Inferior parietal cortex (tissue), 1 donor: Measurements from ENCODE around the gene LENG9.
"Not testable (repeated sequence)": the region's sequence is repeated elsewhere in the genome, so short reads cannot be mapped to it uniquely, and the experiment has no call there.

ENCODE experiments used
- DNase-seq: peaks from one replicate; pipeline ENCODE4 v3.0.0-alpha.2; 2016; ENCODE audit errors: extremely low spot score

LENG9 gene

DNA sequence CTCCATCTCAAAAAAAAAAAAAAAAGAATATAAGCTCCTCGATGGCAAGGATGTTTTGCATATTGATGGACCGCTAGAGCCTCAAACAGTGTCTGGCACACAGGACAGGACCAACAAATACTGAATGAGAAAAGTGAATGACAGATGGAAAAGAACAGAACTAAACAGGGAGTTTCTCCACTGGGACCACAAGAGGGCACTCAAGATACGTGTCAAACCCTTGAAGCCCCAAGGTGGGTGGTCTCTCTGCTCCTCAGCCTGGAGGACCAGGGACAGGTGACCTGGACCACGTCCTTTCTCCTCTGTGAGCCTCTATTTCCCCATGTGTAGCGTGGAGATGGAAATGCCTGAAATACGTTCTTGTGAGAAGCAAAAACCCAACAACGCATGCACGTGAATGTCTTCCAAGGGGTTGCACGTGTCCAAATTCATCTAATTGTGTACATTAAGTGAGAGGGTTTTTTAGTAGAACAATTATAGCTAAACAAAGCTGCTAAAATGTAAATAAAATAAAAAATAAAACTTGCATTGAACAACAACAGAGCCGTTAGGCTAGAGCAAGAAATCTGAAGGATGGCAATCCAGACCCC is 15.2 kb upstream of the LENG9 start:
- peak; percentile 32 for DNase-seq

DNA sequence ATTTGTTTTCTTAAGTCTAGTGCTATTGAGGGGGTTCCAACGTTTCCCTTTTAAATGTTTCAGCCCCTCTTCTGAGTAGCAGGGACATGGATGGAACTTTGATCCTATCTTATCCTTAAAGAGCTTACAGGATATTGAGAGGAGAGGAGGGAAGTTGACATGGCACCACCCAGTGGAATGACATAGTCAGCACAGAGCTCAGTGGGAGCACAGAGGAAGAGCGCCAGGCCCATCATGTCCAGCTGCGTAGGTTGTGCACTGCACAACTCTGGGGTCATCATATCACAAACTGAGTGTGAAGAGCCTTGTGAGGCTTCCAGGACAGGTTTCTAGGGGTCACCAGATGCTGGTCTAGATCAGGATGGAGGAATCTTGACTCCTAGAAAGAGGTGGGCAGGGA is 14.1 kb upstream of the LENG9 start:
- no peak for DNase-seq

GRCh38 chr19:54475706-54476105 is 12.1 kb upstream of the LENG9 start:
- no peak for DNase-seq

DNA sequence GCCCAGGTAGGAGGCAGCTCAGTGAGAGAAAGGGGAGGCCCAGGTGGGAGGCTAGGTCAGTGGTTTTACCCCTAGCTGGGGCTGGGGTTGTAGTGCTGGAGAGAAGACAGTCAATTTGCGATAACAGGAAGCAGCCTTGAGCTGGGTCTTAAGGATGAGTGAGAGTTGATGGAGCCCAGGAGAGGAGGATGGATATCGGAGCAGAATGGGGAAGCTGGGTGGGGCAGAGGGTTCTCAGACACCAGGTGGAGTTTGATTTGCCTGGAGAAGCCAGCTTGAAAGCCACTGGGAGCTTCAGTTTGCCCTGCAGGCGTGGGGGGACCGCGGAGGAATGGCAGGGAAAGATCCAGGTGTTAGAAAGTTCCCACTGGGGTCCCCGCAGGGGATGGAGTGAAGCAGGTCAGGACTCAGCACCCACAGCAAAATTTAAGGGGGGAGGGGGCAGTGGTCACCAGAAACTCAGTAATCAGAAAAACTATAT is 10.4 kb upstream of the LENG9 start:
- DNase-seq = no peak

DNA sequence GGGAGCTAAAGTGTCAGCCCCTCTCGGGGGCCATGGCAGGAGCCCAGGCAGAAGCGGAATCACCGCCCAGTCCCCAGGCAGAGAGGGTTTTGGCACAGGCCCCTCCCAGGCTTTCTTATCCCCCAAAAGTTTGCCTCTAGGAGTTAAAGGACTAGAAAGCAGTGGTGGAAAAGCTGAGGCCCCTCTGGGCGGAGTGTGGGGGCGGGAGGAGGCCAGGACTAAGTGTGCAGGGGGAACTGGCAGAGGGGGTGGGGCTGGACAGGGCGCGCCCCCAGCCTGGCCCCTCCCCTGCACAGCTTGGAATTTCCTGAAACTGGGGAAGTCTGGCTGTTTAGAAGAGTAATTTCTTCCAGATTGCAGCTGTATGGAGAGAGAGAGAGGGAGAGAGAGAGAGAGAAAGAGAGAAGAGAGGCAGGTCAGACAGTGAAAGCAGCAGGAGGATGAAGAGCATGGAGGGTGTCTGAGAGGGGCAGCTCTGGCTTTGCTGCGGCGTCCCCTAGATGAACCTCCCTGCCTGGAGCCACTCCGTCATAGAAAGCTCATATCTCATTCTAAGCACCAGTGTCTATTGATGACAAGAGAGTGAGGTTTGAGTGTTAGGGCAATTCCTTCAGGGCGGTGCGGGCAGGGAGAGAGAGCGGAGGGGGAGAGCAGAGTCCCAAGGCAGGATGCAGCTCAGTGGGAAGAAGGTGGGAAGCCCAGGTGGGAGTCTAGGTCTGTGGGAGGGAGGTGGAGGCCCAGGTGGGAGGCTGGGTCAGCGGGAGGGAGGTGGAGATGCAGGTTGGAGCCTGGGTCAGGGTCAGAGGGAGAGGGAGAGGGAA is 9.7 kb upstream of the LENG9 start, which contains the start of gene CDC42EP5:
Gene CDC42EP5, minus strand, starts transcription at position 226 of the 821 bp plus-strand sequence. CDS start 7,749 bp downstream, outside the sequence.
- DNase-seq = no peak

- DNase-seq = peak; percentile 10
Measured at GRCh38 chr19:54470991-54471782, 7.6 kb upstream of the LENG9 start.

GRCh38 chr19:54470276-54470887 is 6.8 kb upstream of the LENG9 start:
- DNase-seq = no peak

- DNase-seq = no peak
Measured at GRCh38 chr19:54469496-54469934, 5.9 kb upstream of the LENG9 start.

- DNase-seq = not testable (repeated sequence)
Measured at GRCh38 chr19:54466110-54466480, 2.5 kb upstream of the LENG9 start.

DNA sequence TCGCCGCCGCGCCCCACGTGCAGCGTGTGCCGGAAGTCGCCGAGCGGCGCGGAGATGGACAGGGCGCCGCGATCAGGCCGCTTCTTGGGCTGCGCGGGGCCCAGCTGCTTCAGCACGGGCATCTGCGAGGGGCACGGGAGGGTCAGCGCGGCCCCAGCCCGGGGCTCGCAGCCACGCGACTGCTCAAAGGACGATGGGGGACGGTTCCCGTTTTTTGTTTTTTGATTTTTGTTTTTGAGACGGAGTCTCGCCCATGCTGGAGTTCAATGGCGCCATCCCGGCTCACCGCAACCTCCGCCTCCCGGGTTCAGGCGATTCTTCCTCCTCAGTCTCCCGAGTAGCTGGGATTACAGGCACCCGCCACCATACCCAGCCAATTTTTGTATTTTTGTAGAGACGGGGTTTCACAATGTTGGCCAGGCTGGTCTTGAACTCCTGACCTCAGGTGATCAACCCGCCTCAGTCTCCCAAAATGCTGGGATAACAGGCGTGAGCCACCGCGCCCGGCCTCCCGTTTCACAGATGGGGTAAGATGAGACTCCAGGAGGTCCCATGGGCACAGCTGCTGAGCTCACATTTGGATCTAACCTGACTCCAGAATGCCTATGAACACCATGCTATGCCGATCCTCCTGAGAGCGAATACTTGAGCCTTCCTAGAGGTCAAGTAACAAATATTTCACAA is 2.0 kb upstream of the LENG9 start:
- no peak for DNase-seq

DNA sequence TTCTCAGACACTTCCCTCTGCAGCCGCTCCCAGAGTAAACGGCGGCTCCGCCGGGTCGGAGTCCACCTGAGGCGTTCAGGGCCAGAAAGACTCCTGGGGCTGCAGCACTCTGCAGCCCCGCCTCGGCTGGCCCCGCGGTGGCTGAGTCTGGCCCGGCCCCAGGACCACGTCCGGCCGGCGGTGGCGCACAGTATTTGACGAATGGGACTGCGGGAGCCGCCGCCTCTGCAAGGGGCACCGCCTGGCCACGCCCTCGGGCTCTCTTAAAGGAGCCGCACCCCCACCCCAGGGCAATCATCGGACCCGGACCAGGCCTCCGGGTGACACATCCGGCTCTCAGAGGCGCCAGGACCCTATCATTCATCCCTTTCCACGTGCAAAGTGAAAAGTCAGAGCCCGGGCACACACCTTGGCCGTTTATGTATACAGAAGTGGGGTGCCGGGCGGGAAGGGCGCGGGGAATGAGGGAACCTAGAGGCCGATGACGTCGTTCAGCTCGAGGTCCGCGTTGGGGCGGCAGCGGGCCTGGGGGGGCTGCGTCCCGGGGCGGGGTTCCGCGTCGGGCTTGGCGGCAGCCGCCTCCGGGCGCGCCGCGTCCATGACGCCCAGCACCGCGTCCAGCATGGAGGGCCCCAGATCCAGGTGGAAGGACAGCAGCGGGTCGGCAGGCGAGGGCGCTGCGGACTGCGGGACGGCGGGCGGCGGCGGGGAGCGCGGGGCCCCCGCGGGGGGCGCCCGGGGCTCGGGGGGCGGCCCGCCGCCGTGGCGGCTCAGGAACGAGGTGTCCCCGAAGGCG is 1.2 kb upstream of the LENG9 start:
- DNase-seq = peak; percentile 76

- peak; percentile 74 for DNase-seq
Measured at GRCh38 chr19:54464044-54464629, 559 bp upstream of the LENG9 start.

- peak; percentile 38 for DNase-seq
Measured at GRCh38 chr19:54462655-54463530, 685 bp downstream of the LENG9 start.

DNA sequence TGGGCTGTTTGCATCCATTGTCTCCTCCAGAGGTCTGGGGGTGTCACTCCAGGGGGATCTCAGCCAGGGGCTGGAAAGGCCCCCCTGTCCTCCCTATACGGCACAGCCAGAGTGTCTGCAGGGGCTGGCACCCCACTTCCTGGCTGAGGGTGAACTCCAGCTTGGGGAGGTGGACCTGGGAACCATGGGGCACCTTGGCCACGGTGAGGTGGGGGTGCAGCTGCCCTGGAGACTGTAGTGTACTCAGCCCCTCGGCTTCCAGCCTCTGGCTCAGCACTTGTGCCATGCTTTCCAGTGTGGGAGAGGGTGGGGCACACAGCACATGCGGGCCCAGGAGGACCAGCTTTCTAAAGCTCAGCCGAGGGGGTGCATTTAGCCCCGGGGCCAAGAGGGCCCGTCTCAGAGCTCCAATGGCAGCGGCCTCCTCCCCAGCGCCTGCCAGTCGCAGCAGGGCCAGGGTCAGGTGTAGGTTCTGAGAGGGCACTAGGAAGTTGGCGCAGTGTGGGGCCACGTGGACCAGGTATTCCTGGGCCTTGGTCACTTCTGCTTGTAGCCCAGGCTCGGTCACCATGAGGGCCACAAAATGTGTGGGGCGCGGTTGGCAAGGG is 1.4 kb downstream of the LENG9 start:
- DNase-seq = no peak

DNA sequence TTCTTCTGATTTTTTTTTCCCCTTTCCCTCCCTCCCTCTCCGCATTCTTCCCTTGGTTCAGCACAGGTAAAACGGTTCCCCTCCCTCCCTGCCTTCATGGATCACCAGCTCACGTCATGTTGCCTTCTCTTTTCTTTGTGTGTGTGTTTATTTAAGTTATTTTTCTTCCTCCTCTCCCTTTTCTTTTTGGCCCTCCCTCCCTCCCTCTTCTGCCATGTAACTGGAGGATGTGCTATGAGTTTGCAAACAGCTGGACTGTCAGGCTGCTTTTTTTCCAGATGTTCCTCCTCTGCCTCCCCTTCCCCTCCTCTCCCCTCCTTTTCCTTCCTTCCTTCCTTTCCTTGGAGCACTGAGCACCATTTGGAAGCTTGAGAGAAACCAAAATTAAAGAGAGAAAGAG is 2.0 kb downstream of the LENG9 start:
- no peak for DNase-seq

DNA sequence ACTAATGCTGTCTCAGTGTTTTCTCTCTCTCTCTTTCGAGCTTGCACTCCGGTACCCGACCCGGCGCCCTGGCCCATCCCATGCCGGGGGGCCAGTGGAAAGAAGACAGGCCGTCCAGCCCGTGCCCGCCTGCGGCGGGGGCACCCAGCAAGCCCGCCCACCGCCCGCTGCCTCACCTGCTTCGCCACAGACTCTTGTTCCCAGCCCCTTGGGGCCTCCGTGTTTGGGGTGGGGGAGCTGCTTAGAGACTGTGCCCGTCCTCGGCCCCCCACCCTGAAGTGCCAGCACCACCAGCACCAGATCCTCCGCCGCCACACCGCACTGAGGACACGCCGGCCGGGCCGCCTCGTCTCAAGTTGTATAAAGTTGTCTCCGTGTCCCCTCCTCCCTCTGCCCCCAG is 2.4 kb downstream of the LENG9 start:
- DNase-seq = no peak

DNA sequence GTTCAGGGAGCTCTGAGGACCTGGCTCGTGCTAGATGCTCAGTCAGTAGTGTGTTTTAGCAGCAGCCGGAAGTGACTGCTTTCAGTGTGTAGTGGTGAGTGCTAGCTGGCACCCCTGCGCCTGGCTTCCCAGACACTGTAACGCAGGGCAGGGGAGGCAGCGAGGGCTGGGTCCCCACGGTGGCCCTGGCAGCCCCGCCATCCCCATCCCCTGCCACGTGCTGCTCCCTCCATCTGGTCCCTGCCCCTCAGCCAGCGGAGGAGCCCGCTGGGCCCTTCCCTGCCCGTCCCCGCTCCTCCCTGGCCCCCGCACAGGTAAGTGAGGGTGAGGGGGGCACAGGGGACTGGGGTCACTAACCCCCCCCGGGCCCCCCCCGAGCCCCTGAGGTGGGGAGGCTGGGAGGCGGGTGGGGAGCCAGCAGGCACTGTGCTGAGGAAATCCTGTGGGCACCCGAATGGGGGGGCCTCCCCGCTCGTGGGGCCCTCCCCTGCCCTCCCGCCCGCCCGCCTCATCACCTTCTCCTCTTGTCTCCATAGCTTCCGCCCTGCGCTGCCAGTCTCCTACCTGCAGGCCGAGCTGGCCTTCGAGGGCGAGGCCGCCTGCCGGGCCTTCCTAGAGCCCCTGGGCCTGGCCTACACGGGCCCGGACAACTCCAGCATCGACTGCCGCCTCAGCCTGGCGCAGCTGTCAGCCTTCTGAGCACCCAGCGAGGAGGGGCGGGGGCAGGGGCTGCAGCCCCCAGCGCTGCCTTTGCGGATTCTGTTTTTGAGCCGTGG is 3.2 kb downstream of the LENG9 start:
- DNase-seq = no peak
